ENCODE results near the gene GTF2H4.
"Not testable (repeated sequence)": the region's sequence is repeated elsewhere in the genome, so short reads cannot be mapped to it uniquely, and the experiment has no call there.

The GTF2H4 gene

DNA sequence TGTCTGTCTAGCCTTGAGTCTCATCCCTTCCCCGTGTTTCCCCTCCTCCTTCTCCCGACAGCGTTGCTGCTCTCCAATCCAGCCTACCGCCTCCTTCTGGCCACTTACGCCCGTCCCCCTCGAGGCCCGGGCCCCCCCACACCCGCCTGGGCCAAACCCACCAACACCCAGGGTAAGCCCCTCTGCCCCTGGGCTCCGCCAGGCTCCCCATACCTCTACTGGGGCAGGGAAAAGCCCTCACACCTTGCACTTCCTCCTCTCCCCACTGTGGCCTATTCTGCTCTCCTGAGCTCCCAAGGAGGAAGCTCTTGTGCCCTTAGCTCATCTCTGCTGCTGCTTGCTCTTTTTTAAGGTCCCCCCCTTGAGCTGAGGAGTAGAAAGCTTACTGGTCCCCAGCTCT lies 12.7 kb upstream of the GTF2H4 start:
- DNase-seq: no peak

DNA sequence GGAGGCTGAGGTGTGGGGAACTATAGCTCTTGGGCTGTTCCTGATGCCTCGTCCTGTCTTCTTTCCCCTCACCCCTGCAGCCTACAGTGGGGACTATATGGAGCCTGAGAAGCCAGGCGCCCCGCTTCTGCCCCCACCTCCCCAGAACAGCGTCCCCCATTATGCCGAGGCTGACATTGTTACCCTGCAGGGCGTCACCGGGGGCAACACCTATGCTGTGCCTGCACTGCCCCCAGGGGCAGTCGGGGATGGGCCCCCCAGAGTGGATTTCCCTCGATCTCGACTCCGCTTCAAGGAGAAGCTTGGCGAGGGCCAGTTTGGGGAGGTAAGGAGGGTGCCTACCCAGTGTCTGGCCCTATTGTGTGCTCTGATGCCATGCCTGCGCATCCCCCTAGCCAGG lies 11.5 kb upstream of the GTF2H4 start:
- DNase-seq: no peak

- DNase-seq: no peak
These were observed 10.1 kb upstream of the GTF2H4 start for GRCh38 chr6:30897882-30898281.

DNA sequence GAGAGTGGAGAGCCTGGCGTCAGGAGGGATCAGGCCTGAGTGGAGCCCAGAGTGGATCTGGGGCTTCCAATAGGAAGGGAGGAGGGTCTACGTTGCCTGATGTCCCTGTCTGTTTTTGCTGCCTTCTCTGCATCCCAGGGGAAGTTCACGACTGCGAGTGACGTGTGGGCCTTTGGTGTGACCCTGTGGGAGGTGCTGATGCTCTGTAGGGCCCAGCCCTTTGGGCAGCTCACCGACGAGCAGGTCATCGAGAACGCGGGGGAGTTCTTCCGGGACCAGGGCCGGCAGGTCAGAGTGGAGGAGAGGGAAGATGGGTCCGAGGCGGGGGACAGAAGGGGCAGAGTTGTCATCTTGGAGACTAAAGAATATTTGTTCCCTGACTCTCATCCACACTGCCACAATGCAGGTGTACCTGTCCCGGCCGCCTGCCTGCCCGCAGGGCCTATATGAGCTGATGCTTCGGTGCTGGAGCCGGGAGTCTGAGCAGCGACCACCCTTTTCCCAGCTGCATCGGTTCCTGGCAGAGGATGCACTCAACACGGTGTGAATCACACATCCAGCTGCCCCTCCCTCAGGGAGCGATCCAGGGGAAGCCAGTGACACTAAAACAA lies 9.2 kb upstream of the GTF2H4 start:
- DNase-seq: no peak

GRCh38 chr6:30900863-30901417 lies 7.1 kb upstream of the GTF2H4 start:
- DNase-seq: no peak

- DNase-seq: no peak
These were observed 6.6 kb upstream of the GTF2H4 start for GRCh38 chr6:30901436-30901835.

- DNase-seq: not testable (repeated sequence)
These were observed 5.8 kb upstream of the GTF2H4 start for GRCh38 chr6:30902196-30902595.

GRCh38 chr6:30902709-30903108 lies 5.3 kb upstream of the GTF2H4 start:
- DNase-seq: no peak

GRCh38 chr6:30903236-30903635 lies 4.8 kb upstream of the GTF2H4 start:
- no peak for DNase-seq

- DNase-seq: not testable (repeated sequence)
These were observed 683 bp upstream of the GTF2H4 start for GRCh38 chr6:30907290-30907757.

GRCh38 chr6:30908700-30909099 lies 693 bp downstream of the GTF2H4 start:
- DNase-seq: no peak

- DNase-seq: not testable (repeated sequence)
These were observed 2.5 kb downstream of the GTF2H4 start for GRCh38 chr6:30910473-30910872.

DNA sequence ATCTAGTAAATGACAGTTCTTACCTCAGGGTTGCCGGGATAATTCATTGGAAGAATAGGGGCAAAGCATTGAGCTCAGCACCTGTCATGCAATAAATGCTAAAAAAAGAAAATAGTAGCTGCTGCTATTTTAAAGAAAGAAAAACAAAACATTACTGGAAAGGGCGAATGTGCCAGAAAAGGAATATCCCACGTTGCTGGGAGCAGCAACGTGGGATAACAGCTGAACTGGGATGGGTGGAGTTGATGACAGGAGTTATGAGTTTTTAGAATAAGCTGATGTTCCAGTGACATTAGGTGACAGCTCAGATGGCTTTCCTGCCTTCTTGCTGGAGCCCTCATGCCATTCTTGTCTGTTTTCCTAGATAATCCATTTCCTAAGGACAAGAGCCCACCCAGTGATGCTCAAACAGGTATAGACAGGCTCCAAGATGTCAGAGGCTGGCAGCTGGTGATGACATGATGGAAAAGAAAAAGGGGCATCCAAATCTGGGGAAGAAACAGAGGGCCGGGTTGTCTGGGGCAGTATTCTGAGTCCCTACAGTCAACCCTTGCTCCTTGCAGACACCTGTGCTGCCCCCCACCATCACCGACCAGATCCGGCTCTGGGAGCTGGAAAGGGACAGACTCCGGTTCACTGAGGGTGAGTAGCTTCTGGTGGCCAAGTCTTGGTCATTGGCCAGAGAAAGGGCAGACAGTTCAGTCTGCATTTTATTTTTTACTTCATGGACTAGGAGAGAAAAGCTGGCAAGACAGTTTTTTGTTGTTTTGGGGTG lies 4.9 kb downstream of the GTF2H4 start:
- no peak for DNase-seq

DNA sequence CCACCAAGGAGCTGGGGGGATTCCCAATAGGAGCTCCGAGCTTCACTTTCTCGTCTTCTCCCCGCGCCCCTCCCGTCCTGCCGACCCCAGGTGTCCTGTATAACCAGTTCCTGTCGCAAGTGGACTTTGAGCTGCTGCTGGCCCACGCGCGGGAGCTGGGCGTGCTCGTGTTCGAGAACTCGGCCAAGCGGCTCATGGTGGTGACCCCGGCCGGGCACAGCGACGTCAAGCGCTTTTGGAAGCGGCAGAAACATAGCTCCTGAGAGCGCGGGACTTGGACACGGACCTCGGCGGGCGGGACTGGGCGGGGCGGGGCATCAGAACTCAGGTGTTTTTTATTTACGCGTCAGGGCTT lies 5.7 kb downstream of the GTF2H4 start:
- no peak for DNase-seq

- peak; percentile 79 to 88 for DNase-seq
These were observed 6.3 kb downstream of the GTF2H4 start, which contains the start of gene VARS2 for GRCh38 chr6:30914076-30914853. TSS of gene VARS2 (plus strand) at chr6:30914238. CDS start at chr6:30914837, 599 bp downstream.

DNA sequence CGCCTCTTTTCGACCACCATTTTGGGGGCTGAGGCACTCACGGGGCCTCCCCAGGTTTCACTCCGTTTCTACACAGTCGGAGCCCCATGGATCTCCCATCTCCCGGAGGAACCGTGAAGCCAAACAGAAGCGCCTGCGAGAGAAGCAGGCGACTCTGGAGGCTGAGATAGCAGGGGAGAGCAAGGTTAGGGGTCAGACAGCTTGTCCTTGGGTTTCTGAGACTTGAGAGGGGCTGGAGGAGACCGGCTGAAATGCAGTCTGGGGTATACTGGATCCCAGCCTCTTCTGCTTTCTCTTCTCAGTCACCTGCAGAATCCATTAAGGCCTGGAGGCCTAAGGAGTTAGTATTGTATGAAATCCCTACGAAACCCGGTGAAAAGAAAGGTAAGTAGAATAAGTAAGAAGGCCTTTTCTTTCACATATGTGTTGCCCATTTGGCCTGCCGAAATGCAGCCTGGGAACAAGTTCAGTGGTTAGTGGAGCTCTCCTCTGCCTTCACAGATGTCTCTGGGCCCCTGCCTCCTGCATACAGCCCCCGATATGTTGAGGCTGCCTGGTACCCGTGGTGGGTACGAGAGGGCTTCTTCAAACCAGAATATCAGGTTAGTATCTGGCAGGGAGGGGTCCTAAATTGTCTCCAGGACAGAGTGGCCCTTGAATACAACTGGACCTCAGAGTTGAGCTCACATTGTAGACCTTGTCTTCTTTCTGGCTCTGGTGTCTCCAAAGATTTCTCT lies 7.0 kb downstream of the GTF2H4 start:
- no peak for DNase-seq

DNA sequence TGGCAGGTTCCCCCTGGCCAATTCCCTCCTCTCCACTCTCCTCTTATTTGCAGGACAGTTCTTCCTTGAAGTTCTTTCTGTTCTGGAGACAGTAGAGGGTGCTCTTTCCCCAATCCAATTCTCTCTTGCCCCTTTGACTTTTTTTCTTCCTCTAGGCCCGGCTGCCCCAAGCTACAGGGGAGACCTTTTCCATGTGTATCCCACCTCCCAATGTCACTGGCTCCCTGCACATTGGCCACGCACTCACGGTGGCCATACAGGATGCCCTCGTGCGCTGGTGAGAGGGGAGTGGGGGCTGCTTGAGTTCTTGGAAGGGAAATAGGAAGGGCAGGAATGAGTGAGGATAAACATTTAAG lies 7.6 kb downstream of the GTF2H4 start:
- DNase-seq: no peak

- no peak for DNase-seq
These were observed 9.0 kb downstream of the GTF2H4 start for GRCh38 chr6:30917041-30917440.

DNA sequence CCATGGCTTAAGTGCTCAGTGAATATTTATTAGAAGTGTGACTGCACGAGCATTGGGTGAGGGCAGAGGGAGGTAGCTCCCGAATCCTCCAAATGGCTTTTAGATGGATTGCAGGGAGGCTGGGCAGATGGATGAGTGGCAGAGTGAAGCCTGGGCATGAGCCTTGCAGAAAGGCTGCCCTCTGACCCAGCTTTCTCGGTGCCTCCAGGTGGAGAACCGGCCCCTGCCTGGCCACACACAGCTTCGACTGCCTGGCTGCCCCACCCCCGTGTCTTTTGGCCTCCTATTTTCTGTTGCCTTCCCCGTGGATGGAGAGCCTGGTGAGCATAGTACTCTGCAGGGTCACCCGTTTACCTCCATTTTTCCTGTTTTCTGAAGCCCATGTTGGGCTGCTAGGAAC lies 9.5 kb downstream of the GTF2H4 start:
- no peak for DNase-seq

- DNase-seq: no peak
These were observed 10.7 kb downstream of the GTF2H4 start for GRCh38 chr6:30918670-30919069.

DNA sequence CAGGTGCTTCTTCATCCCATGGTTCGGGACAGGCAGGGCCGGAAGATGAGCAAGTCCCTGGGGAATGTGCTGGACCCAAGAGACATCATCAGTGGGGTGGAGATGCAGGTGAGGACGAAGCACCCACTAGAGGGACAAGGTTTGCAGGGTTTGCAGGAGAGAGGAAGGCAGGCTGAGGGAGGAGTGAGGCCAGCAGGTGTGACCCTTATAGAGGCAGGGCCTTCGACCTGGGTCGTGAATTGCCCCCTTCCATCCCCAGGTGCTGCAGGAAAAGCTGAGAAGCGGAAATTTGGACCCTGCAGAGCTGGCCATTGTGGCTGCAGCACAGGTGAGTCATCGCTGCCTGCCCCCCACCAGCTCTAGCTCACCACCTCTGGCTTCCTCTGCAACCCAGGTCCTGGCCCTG lies 14.4 kb downstream of the GTF2H4 start:
- DNase-seq: no peak

DNA sequence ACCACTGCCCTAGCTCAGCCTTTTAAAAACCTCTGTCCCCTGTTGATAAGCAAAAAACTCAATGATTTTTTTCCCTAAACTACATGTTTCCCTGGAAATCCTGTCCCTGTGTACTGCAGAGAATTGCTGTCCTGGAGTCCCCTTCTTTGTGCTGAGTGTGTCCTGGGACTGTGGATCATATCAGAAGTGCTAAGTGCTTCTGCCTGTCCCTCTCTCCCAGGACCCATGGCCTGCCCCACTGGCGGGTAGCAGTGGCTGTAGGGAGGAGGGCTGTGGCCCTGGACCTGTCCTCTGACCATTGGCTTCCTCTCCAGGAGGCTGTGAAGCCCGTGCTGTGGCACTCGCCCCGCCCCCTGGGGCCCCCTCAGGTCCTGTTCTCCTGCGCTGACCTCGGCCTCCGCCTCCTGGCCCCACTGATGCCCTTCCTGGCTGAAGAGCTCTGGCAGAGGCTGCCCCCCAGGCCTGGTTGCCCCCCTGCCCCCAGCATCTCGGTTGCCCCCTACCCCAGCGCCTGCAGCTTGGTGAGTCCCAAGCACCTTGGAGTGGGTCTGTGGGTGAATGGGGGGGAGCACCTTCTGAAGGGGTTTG lies 16.1 kb downstream of the GTF2H4 start:
- DNase-seq: not testable (repeated sequence)
